ENCODE data around the gene LSM2. TPM values are rescaled to one million over a fixed set of nuclear protein-coding genes. Genes with fewer than 3 reads are reported as not detected.
"Not testable (repeated sequence)": the region's sequence is repeated elsewhere in the genome, so short reads cannot be mapped to it uniquely, and the experiment has no call there.

LSM2 gene
- total and polyA plus RNA-seq, 9 of the 15 experiments (the other 6 are each of a cell fraction or from before 2014, with no cell fraction given), result 154 to 407 (median 223) TPM

- TF ChIP-seq, protein P1, sequence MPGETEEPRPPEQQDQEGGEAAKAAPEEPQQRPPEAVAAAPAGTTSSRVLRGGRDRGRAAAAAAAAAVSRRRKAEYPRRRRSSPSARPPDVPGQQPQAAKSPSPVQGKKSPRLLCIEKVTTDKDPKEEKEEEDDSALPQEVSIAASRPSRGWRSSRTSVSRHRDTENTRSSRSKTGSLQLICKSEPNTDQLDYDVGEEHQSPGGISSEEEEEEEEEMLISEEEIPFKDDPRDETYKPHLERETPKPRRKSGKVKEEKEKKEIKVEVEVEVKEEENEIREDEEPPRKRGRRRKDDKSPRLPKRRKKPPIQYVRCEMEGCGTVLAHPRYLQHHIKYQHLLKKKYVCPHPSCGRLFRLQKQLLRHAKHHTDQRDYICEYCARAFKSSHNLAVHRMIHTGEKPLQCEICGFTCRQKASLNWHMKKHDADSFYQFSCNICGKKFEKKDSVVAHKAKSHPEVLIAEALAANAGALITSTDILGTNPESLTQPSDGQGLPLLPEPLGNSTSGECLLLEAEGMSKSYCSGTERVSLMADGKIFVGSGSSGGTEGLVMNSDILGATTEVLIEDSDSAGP (CRISPR knock-in tag; IDR thresholded peaks at IDR 0.05), result 0 out of 2 replicates have a peak, but pooled peaks have one; percentile 56
- TF ChIP-seq CBX1 (IDR thresholded peaks at IDR 0.05; ENCODE audit: low read depth) (peak; percentile 30; the same call in 1 of the 2 replicates), TOE1 (CRISPR knock-in tag; IDR thresholded peaks at IDR 0.05; ENCODE audit: borderline replicate concordance, low read depth) (0 out of 2 replicates have a peak, but pooled peaks have one; percentile 63), RHOXF2B (CRISPR knock-in tag; conservative IDR thresholded peaks at IDR 0.05) (peak; percentile 37; the same call in 1 of the 2 replicates), TBP (optimal IDR thresholded peaks at IDR 0.05; ENCODE audit: low read depth, low read length) (peak; percentile 66), TFAP4 (CRISPR knock-in tag; IDR thresholded peaks at IDR 0.05; ENCODE audit: borderline replicate concordance) (peak; percentile 50; the same call in 1 of the 2 replicates), HSF4 (CRISPR knock-in tag; IDR thresholded peaks at IDR 0.05; ENCODE audit: borderline replicate concordance) (peak; percentile 70; the same call in 1 of the 2 replicates), SREBF1 (IDR thresholded peaks at IDR 0.05; ENCODE audit: borderline replicate concordance, low read depth, low read length) (0 out of 2 replicates have a peak, but pooled peaks have one; percentile 14), E2F4 (CRISPR knock-in tag; IDR thresholded peaks at IDR 0.05; ENCODE audit: low read depth) (peak; percentile 77; the same call in 1 of the 2 replicates), POLR3A (IDR thresholded peaks at IDR 0.05; ENCODE audit: borderline replicate concordance, extremely low read depth, insufficient read depth, insufficient read length) (peak; percentile 40), HMGN3 (IDR thresholded peaks at IDR 0.05; ENCODE audit: borderline replicate concordance, extremely low read depth, insufficient read length, low read depth, low read length) (peak; percentile 20), RAD21 (CRISPR knock-in tag; conservative IDR thresholded peaks at IDR 0.05 in 1 of 2, IDR thresholded peaks at IDR 0.05 in 1 of 2) (peak in 1 of 2 experiments; percentile 12; a peak in 1 of 4 replicates), JUNB (CRISPR knock-in tag; conservative IDR thresholded peaks at IDR 0.05) (peak; percentile 3; the same call in 1 of the 2 replicates), RCOR1 (IDR thresholded peaks at IDR 0.05; ENCODE audit: borderline replicate concordance in 1 of 2, low read depth in 2 of 2, low read length in 2 of 2) (peak in 1 of 2 experiments; percentile 36; a peak in 1 of 4 replicates), ZNF436 (CRISPR knock-in tag; IDR thresholded peaks at IDR 0.05) (peak; percentile 58; the same call in 1 of the 2 replicates)
- TF ChIP-seq TOE1 (IDR thresholded peaks at IDR 0.05; ENCODE audit: borderline replicate concordance), result not testable (repeated sequence)
- TF ChIP-seq, protein P2, sequence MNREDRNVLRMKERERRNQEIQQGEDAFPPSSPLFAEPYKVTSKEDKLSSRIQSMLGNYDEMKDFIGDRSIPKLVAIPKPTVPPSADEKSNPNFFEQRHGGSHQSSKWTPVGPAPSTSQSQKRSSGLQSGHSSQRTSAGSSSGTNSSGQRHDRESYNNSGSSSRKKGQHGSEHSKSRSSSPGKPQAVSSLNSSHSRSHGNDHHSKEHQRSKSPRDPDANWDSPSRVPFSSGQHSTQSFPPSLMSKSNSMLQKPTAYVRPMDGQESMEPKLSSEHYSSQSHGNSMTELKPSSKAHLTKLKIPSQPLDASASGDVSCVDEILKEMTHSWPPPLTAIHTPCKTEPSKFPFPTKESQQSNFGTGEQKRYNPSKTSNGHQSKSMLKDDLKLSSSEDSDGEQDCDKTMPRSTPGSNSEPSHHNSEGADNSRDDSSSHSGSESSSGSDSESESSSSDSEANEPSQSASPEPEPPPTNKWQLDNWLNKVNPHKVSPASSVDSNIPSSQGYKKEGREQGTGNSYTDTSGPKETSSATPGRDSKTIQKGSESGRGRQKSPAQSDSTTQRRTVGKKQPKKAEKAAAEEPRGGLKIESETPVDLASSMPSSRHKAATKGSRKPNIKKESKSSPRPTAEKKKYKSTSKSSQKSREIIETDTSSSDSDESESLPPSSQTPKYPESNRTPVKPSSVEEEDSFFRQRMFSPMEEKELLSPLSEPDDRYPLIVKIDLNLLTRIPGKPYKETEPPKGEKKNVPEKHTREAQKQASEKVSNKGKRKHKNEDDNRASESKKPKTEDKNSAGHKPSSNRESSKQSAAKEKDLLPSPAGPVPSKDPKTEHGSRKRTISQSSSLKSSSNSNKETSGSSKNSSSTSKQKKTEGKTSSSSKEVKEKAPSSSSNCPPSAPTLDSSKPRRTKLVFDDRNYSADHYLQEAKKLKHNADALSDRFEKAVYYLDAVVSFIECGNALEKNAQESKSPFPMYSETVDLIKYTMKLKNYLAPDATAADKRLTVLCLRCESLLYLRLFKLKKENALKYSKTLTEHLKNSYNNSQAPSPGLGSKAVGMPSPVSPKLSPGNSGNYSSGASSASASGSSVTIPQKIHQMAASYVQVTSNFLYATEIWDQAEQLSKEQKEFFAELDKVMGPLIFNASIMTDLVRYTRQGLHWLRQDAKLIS (CRISPR knock-in tag; IDR thresholded peaks at IDR 0.05), result peak; percentile 61; the same call in 1 of the 2 replicates
Observed at GRCh38 chr6:31817929-31818511, 11.3 kb upstream of the LSM2 start (continued).
